ENCODE measurements around the gene PHLPP1. TPM values are rescaled to one million over a fixed set of nuclear protein-coding genes. Genes with fewer than 3 reads are reported as not detected.

The PHLPP1 gene
- total and polyA plus RNA-seq, 2 of the 4 experiments (the other 2 are of a cell fraction), result 3.3 to 3.6 TPM

GRCh38 chr18:62933261-62933887 is 218.0 kb downstream of the PHLPP1 start:
- H4K20me1 ChIP-seq (ENCODE audit: insufficient read depth, low read length), result no peaks in the 10 kb centered on the region
- H2AFZ ChIP-seq (replicated peaks; ENCODE audit: low read length, poor library complexity), result no peak overlapping the region
- no peak overlapping the region for H2AK5ac ChIP-seq (ENCODE audit: low read depth, low read length)
- H3K14ac ChIP-seq (replicated peaks; ENCODE audit: low read depth, low read length), result no peak overlapping the region
- no peak for DNase-seq
- no peak overlapping the region for H3K23ac ChIP-seq (ENCODE audit: low read depth, low read length)
- no peak overlapping the region for H3K56ac ChIP-seq (ENCODE audit: extremely low read depth, insufficient read depth, low read length)
- WGBS, 2 experiments (ENCODE audit: extremely low coverage in 2 of 2, insufficient read length in 1 of 2), result no CpG with 5 or more reads among the region's 2 CpGs
- TF ChIP-seq POLR2A (IDR thresholded peaks at IDR 0.05; ENCODE audit: low read depth, low read length) (no peak), CEBPB (IDR thresholded peaks at IDR 0.05; ENCODE audit: low read depth, low read length) (no peak), CHD1 (IDR thresholded peaks at IDR 0.05; ENCODE audit: low read depth, low read length) (no peak), FOS (IDR thresholded peaks at IDR 0.05; ENCODE audit: low read depth, low read length) (no peak), CTCF (conservative IDR thresholded peaks at IDR 0.05; ENCODE audit: low read depth, low read length) (no peak)
- TF ChIP-seq, protein P1, sequence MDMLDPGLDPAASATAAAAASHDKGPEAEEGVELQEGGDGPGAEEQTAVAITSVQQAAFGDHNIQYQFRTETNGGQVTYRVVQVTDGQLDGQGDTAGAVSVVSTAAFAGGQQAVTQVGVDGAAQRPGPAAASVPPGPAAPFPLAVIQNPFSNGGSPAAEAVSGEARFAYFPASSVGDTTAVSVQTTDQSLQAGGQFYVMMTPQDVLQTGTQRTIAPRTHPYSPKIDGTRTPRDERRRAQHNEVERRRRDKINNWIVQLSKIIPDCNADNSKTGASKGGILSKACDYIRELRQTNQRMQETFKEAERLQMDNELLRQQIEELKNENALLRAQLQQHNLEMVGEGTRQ (IDR thresholded peaks at IDR 0.05; ENCODE audit: low read depth, low read length), result no peak
- dilution Hi-C loops (cut with HindIII; ENCODE audit: low sequenced_read_pairs, unreplicated experiment) (no loop called here), in situ Hi-C loops (cut with MboI; ENCODE audit: low sequenced_read_pairs) (no loop called here), intact Hi-C loops (cut with micrococcal nuclease) (no loop called here)
- no TSS peak for BruUV-seq (replicated peaks)
- no peak overlapping the region for H3K4me3 ChIP-seq (ENCODE audit: insufficient read depth, low read depth, low read length)
- H4K5ac ChIP-seq (ENCODE audit: low read depth, low read length), result no peak overlapping the region
- no peak overlapping the region for H4K8ac ChIP-seq (ENCODE audit: low read depth in 2 of 2, low read length in 2 of 2)
- no peak overlapping the region for H2BK15ac ChIP-seq (ENCODE audit: low read depth, low read length)
- H4K91ac ChIP-seq (ENCODE audit: insufficient read depth, low read depth, low read length), result no peak overlapping the region
- H3K4ac ChIP-seq (ENCODE audit: low read depth, low read length), result no peak overlapping the region
- H3K4me1 ChIP-seq (ENCODE audit: control insufficient read depth, insufficient read depth, low read length), result 0 out of 2 replicates have a peak, but pooled peaks cover 4% of the 10 kb centered on the region
- H2BK20ac ChIP-seq (ENCODE audit: low read depth, low read length), result no peak overlapping the region
- no peak overlapping the region for H2BK5ac ChIP-seq (ENCODE audit: low read depth, low read length, poor library complexity, severe bottlenecking)
- ATAC-seq (ENCODE audit: low read depth), result no peak
- no peak overlapping the region for H3K4me2 ChIP-seq (ENCODE audit: low read depth, low read length)
- H3K79me1 ChIP-seq (ENCODE audit: low read depth in 1 of 2, low read length in 2 of 2), result no peaks in the 10 kb centered on the region
- no peaks in the 10 kb centered on the region for H3K9me1 ChIP-seq (ENCODE audit: insufficient read depth, low read length)
- no peak overlapping the region for H2BK120ac ChIP-seq (ENCODE audit: low read depth, low read length)
- H3K18ac ChIP-seq (ENCODE audit: low read depth, low read length), result no peak overlapping the region
- ChIA-PET CTCF (no interaction called here), POLR2A (ENCODE audit: unreplicated experiment) (no interaction called here)
- H3K27ac ChIP-seq (ENCODE audit: insufficient read depth, low read length), result no peak overlapping the region
- no peaks in the 10 kb centered on the region for H3K9me3 ChIP-seq (ENCODE audit: control insufficient read depth, insufficient read depth, low read length)
- no peaks in the 10 kb centered on the region for H3K27me3 ChIP-seq (ENCODE audit: control insufficient read depth, insufficient read depth, low read length)
- no peak overlapping the region for H3K9ac ChIP-seq (ENCODE audit: low read depth, low read length)
- H2AK9ac ChIP-seq (replicated peaks; ENCODE audit: low read depth, low read length, poor library complexity), result no peak overlapping the region
- no peaks in the 10 kb centered on the region for H3K36me3 ChIP-seq (ENCODE audit: control insufficient read depth, insufficient read depth, low read length)

Data from IMR-90 (cell line).